HCT116 (cell line): ENCODE data around the gene PRKAG2. TPM values are rescaled to one million over a fixed set of nuclear protein-coding genes. Genes with fewer than 3 reads are reported as not detected.

ENCODE experiments used
- ATAC-seq: fragments of 200-7000 bp; cut with Tn5 transposase; 2 replicates; pipeline ENCODE4 v1.9.1; 2020; ENCODE audit warnings: mild to moderate bottlenecking, moderate library complexity
- BruUV-seq: library from RNA; stranded (reverse); fragments of 400-500 nt; replicated peaks from 2 replicates; lab custom pipeline; 2021; lab: Mats Ljungman, UMichigan
- CTCF ChIA-PET: fragments of 300-600 bp; sonication (Branson Sonifier 250); formaldehyde crosslinking; loops from one replicate; lab custom pipeline; 2021; ENCODE audit warnings: antibody characterized with exemption; lab: Charles Lee
- POLR2A ChIA-PET: fragments of 300-600, 350-600 bp; sonication (Branson Sonifier 250); formaldehyde crosslinking; loops from one replicate; lab custom pipeline; 2021; ENCODE audit warnings: antibody characterized with exemption; lab: Charles Lee
- RAD21 ChIA-PET, 2 experiments: fragments of 300-600 bp; sonication (Branson Sonifier 250); formaldehyde crosslinking; loops; one replicate each; lab custom pipeline; 2023; ENCODE audit warnings: low total read pairs in 2 of 2; ENCODE audit not compliant: uncharacterized antibody in 2 of 2, unreplicated experiment in 2 of 2, low non-redundant PET in 1 of 2; lab: Charles Lee
- DNase-seq: peaks from one replicate; pipeline ENCODE4 v3.0.0-alpha.2; 2010; ENCODE audit warnings: low read depth, low spot score
- H2AFZ ChIP-seq: fragments of 200-600 bp; shearing (Covaris generic), sonication (generic); 2 replicates; pipeline ENCODE4 v1.6.1; 2017; ENCODE audit warnings: low read depth, mixed run types, mixed read lengths, antibody characterized with exemption, low read length; ENCODE audit not compliant: poor library complexity, severe bottlenecking
- H3K27ac ChIP-seq: 2 replicates; pipeline ENCODE4 v1.5.1; 2012; ENCODE audit warnings: low read depth, low read length
- H3K27me3 ChIP-seq: fragments of 200-600 bp; sonication (generic); 2 replicates; pipeline ENCODE4 v1.6.1; 2016; ENCODE audit warnings: mixed run types, low read length, mixed read lengths; ENCODE audit not compliant: insufficient read depth
- H3K36me3 ChIP-seq, 2 experiments: fragments of 200-500 bp in 1 of 2; fragments of 200-600 bp in 1 of 2; sonication (Bioruptor generic) in 1 of 2; sonication (generic) in 1 of 2; 2 replicates each; pipeline versions ENCODE4 v1.5.1 to v1.6.1; 2014 to 2016; ENCODE audit warnings: low read length in 2 of 2, inconsistent platforms in 1 of 2, mixed read lengths in 1 of 2, mixed run types in 1 of 2; ENCODE audit not compliant: insufficient read depth in 2 of 2, control insufficient read depth in 1 of 2
- H3K4me1 ChIP-seq, 2 experiments: fragments of 200-600 bp in 1 of 2; sonication (generic) in 1 of 2; 2 replicates each; pipeline versions ENCODE4 v1.5.1 to v1.6.1; 2012 to 2017; ENCODE audit warnings: low read length in 2 of 2, inconsistent platforms in 1 of 2, mild to moderate bottlenecking in 1 of 2, mixed read lengths in 1 of 2, mixed run types in 1 of 2, moderate library complexity in 1 of 2; ENCODE audit not compliant: insufficient read depth in 2 of 2, control insufficient read depth in 1 of 2
- H3K4me2 ChIP-seq: fragments of 200-600 bp; sonication (generic); 2 replicates; pipeline ENCODE4 v1.6.1; 2017; ENCODE audit warnings: mixed run types, low read length, mixed read lengths
- H3K4me3 ChIP-seq, 2 experiments: fragments of 200-600 bp in 1 of 2; sonication (generic) in 1 of 2; replicated peaks in 1 of 2; 2 replicates each; pipeline ENCODE4 v1.5.1; 2011 to 2016; ENCODE audit warnings: low read length in 2 of 2, control low read depth in 1 of 2, low read depth in 1 of 2, mild to moderate bottlenecking in 1 of 2, mixed read lengths in 1 of 2, mixed run types in 1 of 2
- H3K79me2 ChIP-seq: fragments of 200-600 bp; sonication (generic); 2 replicates; pipeline ENCODE4 v1.6.1; 2017; ENCODE audit warnings: mild to moderate bottlenecking, mixed run types, low read length, moderate library complexity, mixed read lengths; ENCODE audit not compliant: insufficient read depth
- H3K9ac ChIP-seq: fragments of 200-600 bp; sonication (generic); 2 replicates; pipeline ENCODE4 v1.6.1; 2016; ENCODE audit warnings: low read length, mixed read lengths
- H3K9me2 ChIP-seq: fragments of 200-600 bp; sonication (generic), shearing (Covaris generic); 2 replicates; pipeline ENCODE4 v1.6.1; 2017; ENCODE audit warnings: mixed run types, mild to moderate bottlenecking, moderate library complexity; ENCODE audit not compliant: insufficient read depth
- H3K9me3 ChIP-seq, 2 experiments: fragments of 200-500 bp in 1 of 2; fragments of 200-600 bp in 1 of 2; sonication (Bioruptor generic) in 1 of 2; sonication (generic) in 1 of 2; 2 replicates each; pipeline ENCODE4 v1.6.1; 2014 to 2017; ENCODE audit warnings: low read length in 2 of 2, mixed read lengths in 2 of 2, inconsistent platforms in 1 of 2, low read depth in 1 of 2, mild to moderate bottlenecking in 1 of 2, mixed run types in 1 of 2, moderate library complexity in 1 of 2; ENCODE audit not compliant: control insufficient read depth in 1 of 2, insufficient read depth in 1 of 2
- H4K20me1 ChIP-seq: fragments of 200-600 bp; sonication (generic), shearing (Covaris generic); 2 replicates; pipeline ENCODE4 v1.6.1; 2017; ENCODE audit warnings: mixed run types, mild to moderate bottlenecking, moderate library complexity; ENCODE audit not compliant: insufficient read depth
- ATF3 ChIP-seq: IDR thresholded peaks from 2 replicates; pipeline ENCODE4 v1.6.1; 2012
- CTCF ChIP-seq, 3 experiments: fragments of 200-600 bp in 1 of 3; sonication (generic) in 1 of 3; IDR thresholded peaks in 2 of 3; conservative IDR thresholded peaks in 1 of 3; 2 replicates each; pipeline ENCODE4 v1.5.1; 2012 to 2017; ENCODE audit warnings: low read depth in 2 of 3, low read length in 2 of 3, antibody characterized with exemption in 1 of 3, borderline replicate concordance in 1 of 3, control low read depth in 1 of 3, mild to moderate bottlenecking in 1 of 3, mixed read lengths in 1 of 3, mixed run types in 1 of 3, moderate library complexity in 1 of 3; ENCODE audit not compliant: insufficient read depth in 1 of 3
- EGR1 ChIP-seq: IDR thresholded peaks from 2 replicates; pipeline ENCODE4 v1.6.1; 2012; ENCODE audit warnings: low read depth
- EZH2phosphoT487 ChIP-seq: fragments of 200-600 bp; IDR thresholded peaks from 2 replicates; pipeline ENCODE4 v1.6.1; 2018; ENCODE audit warnings: antibody characterized with exemption, borderline replicate concordance
- SP1 ChIP-seq: IDR thresholded peaks from 2 replicates; pipeline ENCODE4 v1.6.1; 2012; ENCODE audit warnings: low read depth
- TCF7L2 ChIP-seq: IDR thresholded peaks from 2 replicates; pipeline ENCODE4 v1.7.0; 2011; ENCODE audit warnings: borderline replicate concordance, inconsistent platforms; ENCODE audit not compliant: insufficient read depth, insufficient read length; ENCODE audit errors: extremely low read depth
- ZBTB33 ChIP-seq: IDR thresholded peaks from 2 replicates; pipeline ENCODE4 v1.6.1; 2011; ENCODE audit warnings: mild to moderate bottlenecking, low read length, moderate library complexity; ENCODE audit not compliant: insufficient replicate concordance; ENCODE audit errors: extremely low read depth
- ZNF274 ChIP-seq: fragments of 200-500 bp; sonication (Bioruptor generic); IDR thresholded peaks from 2 replicates; pipeline ENCODE4 v1.6.1; 2014; ENCODE audit warnings: mild to moderate bottlenecking, low read depth, low read length, inconsistent platforms
- intact Hi-C: fragments of 100-400 bp; cut with micrococcal nuclease; formaldehyde crosslinking; loops from 2 replicates; pipeline ENCODE4 v1.10.0; 2022
- total RNA-seq: library from RNA; stranded (reverse); gene quantifications from one replicate; pipeline ENCODE4 v1.2.1, GENCODE V29; 2021; ENCODE audit not compliant: unreplicated experiment

The PRKAG2 gene
- total RNA-seq, 1 experiment from 2014 or later, result 23.6 TPM

- TF ChIP-seq ZNF274 (no peak), ATF3 (no peak), EGR1 (no peak), TCF7L2 (no peak), SP1 (no peak), EZH2phosphoT487 (no peak), CTCF (IDR thresholded peaks at IDR 0.05 in 2 of 3, conservative IDR thresholded peaks at IDR 0.05 in 1 of 3; ENCODE audit: borderline replicate concordance in 1 of 3, insufficient read depth in 1 of 3, low read depth in 2 of 3, low read length in 2 of 3) (no peak), ZBTB33 (no peak)
- ChIA-PET RAD21 (no interaction called here), POLR2A (no interaction called here), CTCF (no interaction called here)
- H3K36me3 ChIP-seq, result no peaks in the 10 kb centered on the region
- no peak overlapping the region for H3K4me2 ChIP-seq
- H3K9me3 ChIP-seq, result no peaks in the 10 kb centered on the region
- H3K4me3 ChIP-seq, result no peak overlapping the region
- H3K79me2 ChIP-seq, result no peaks in the 10 kb centered on the region
- ATAC-seq (no peak), DNase-seq (no peak)
- no peaks in the 10 kb centered on the region for H4K20me1 ChIP-seq
- no TSS peak for BruUV-seq
- H3K27ac ChIP-seq, result no peak overlapping the region
- H2AFZ ChIP-seq, result no peak overlapping the region
- H3K9ac ChIP-seq, result no peak overlapping the region
- no peaks in the 10 kb centered on the region for H3K4me1 ChIP-seq
- intact Hi-C loops, result no loop called here
- H3K27me3 ChIP-seq, result no peaks in the 10 kb centered on the region
- no peaks in the 10 kb centered on the region for H3K9me2 ChIP-seq
Measured at GRCh38 chr7:151832656-151833055, 44.3 kb downstream of the PRKAG2 start.
